GM21723 (cell line): ENCODE data around the gene EMP1.

ENCODE experiments used
- ATAC-seq: cut with Tn5 transposase; IDR thresholded peaks from one replicate; pipeline ENCODE4 v1.9.1; 2021; ENCODE audit warnings: mild to moderate bottlenecking, moderate library complexity; ENCODE audit not compliant: unreplicated experiment

The EMP1 gene

DNA sequence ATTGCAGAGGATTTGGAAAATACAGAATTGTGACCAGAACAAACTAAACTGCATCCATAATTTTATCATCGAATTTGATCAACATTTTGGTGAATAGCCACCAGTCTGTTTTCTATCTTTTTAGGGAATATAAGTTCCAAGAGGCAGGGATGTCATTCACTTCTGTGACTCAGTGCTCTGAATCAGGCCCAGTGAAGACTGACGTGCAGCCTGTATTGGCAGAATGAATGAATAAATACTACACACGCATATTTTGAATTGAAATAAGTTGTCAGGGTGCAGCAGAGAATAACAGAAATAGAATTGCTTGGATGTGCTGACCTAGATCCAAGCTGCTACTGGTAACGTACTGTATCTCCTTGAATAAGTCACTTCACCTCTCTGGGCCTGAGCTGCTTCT, 1.3 kb upstream of the EMP1 start:
- ATAC-seq: no peak

DNA sequence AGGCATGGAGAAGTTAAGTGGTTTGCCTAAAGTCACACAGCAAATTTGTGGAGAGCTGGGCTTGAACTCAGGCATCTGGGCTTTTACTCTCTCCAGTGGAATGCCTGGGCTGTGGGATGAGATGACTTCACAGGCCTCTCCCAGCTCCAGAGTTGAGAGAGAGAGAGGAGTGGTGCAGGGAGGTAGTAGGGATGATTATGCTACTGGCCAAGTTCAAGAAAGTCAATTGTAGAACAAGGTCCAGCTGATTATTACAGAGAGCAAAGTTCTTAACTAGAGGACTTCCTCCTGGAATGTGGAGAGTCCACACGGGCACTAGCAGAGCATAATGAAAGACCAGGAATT, 769 bp upstream of the EMP1 start:
- ATAC-seq: no peak

DNA sequence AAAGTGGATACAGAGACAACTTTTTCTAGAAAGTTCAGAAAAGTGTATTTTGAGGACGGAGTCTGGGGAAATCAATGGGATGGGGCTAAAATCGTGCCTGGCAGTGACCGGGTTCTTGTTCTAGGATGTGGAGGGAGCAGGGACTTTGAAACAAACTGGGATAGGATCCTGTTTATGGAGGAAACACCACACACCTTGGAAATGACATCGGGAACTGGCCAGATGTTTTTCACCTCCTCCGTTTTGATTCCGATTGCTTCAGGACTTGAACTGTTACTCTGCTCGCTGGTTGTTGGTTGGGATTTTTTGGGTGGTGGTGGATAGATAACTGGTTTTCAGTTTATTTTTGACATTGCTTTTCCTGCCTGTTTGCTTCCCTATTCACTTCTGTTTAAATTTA, 506 bp downstream of the EMP1 start:
- no peak for ATAC-seq

DNA sequence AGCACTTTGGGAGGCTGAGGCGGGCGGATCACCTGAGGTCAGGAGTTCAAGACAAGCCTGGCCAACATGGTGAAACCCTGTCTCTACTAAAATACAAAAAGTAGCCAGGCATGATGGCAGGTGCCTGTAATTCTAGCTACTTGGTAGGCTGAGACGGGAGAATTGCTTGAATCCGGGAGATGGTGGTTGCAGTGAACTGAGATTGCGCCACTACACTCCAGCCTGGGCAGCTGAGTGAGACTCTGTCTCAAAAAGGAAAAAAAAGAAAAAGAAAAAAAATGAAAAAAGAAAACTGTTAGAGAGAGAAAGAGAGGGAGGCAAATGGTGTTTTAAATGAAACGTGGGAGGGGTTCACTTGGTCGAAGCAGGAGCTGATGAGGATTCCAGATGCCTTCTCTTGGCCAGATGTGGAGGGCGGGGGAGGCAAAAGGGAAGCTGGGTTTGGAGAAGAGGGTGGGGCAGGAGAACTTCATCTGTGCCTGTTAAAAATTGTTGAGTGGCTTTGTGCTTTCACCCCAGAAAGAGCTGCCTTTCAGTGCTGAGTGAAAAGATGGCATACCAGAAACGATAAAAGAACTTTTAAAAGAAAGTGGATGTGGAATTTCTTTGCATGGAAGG, 1.1 kb downstream of the EMP1 start:
- no peak for ATAC-seq

DNA sequence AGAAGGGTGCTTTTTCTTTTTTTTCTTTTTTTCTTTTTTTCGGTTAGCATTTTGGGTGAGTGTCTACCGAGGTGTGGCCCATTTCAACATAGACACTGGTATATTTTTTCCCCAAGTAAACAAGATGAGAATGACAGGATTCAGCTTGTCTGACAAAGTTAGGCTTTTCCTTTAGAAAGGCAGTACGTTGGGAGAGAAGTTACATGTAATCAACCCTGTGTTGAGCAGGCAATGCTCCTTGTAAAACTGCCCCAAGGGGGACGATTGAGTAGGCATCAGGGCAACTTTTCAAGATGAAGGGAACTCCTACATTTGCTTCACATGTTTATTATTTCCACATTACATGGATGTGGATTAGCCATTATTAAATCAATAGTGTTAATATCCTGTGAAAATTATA, 1.7 kb downstream of the EMP1 start:
- no peak for ATAC-seq

DNA sequence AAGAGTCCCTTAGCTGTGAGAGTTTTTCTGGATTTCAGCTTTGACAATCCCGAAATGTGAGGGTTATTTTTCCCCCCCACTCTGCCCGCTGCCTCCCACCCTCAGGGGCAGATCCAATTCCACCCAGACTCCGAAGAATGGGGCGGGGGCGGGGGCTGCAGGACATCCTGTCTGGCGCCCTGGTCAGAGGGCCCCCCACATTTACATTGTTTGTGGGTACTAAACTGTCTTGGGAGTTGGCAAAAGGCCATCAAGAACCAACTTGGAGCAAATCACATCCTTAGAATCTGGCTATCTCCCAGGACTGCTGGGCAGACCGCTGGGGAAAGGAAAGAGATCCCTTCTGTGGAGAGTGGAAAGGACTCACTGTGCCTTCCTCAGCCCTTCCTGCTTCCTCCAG, 2.4 kb downstream of the EMP1 start:
- ATAC-seq: no peak

DNA sequence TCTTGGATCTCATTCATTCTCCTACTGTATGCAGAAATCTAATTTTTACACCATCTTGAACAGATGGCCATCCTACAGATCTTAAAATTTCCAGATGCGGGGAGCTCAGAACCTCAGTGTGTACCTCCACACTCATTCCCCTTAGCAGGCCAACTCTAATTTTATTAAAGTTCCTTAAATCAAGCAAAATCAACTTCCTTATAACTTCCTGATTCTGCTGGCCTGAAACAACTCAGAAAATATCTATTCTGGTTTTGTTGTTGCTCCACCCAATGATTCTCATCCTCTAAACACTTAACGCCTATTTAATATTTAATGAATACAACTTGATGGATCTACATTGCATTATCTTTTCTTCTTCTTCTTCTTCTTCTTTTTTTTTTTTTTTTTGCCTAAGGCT, 3.1 kb downstream of the EMP1 start:
- ATAC-seq: no peak

DNA sequence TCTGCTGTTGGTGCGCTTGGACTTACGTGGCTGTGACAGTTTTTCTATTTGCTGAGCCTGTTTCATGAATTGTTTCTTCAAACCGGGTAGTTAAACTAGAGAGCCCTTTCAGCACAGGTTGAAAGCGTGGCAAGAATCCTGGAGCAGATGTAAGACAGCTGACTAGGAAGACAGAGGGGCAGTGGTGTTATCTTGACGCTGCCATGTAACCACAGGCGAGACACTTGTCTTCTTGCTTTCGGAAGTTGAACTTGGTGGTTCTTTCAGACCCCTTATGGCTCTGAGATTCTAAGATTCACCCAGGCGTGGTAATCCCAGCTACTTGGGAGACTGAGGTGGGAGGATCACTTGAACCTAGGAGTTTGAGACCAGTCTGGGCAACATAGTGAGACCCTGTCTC, 4.3 kb downstream of the EMP1 start:
- ATAC-seq: no peak

DNA sequence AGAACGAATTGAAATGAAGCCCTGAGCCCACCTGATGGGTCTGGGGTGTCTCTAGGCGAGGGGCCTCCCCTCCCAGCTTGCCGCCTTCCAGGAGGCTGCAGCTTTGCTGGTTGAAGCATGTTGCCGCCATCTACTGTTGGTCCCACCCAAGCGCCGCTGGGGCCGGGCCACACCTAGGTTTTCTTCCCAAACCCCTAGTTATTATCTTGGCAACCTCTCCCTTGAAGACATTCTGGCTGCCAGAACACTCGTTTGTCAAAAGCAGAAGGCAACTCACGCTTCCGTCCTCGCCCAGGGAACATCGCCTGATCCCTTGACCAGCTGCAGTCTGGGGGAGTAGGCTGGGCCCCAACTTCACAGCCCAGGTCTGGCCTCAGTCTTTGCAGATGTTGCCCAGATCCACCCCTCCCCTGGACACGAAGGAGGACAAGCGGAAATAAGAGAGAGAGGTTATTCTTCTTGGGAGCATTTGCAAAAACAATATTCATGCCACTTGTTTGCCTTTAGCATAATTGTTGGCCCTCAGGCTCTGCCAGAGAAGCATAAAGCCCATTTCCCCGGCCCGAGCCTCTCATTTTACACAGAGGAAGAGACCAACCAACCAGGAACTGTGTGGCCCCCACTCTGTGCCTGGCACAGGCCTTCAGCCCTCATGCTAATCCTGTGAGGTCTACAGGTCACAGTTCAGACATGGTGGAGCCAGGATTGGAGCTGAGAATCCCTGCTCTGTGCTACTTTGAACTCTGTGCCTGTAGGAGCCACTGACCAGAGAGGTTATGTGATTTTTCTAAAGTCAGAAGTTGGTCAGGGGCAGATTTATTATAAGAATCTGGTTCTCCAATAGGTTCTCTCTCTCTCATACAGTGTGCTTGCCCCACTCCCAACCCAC, 6.8 kb downstream of the EMP1 start:
- ATAC-seq: no peak

DNA sequence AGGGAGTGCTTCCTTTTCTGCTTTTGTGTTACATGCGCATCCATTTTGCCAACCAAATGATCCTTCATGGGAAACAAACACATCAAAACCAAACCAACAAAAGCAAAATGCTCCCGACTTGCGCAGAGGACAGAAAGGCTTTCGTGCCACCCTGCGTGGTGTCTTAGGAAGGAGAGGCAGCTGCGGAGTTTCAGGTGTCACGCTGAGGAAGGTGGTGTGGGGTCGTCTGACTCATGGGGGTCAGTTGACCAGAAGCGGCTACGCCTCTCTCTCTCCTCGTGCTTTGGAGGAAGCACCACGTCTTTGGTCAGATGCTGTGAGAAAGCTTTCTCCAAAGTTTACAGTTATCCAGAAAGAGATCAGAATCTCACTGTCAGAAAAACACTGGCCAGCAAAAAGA, 7.9 kb downstream of the EMP1 start:
- ATAC-seq: no peak

DNA sequence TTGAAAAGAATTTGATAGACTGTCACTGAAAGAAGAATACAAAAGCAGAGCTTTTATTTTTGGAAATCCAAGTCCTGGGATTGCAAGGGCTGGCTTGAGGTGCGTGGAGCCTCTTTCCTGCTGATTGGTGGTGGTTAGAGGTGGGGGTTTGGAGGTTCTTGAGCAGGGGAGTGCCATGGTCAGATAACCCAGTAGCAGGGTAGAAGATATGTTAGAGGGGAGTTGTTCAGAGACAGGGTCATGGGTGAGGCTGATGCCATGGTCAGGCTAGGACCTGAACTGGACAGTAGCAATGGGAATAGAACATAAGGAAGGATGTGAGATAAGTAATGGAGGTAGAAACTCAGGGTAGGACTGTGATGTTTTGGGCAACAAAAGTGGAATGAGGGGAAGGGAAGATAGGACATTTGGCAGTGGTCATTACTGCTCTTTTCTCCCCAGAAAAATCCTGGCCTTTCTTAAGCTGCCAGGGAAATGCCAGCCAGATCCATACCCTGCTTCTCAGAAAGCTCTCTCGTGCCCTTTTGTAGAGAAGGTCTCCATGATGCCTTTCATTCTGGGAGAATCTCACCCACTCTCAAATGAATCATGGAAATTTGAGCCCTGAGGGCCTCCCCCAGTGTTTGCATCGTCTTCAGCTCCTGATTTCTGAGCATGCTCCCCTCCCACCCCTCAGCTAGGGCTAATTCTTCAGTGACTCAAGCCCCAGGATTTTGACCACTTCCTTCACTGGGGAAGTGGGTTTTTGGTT, 9.5 kb downstream of the EMP1 start:
- no peak for ATAC-seq

DNA sequence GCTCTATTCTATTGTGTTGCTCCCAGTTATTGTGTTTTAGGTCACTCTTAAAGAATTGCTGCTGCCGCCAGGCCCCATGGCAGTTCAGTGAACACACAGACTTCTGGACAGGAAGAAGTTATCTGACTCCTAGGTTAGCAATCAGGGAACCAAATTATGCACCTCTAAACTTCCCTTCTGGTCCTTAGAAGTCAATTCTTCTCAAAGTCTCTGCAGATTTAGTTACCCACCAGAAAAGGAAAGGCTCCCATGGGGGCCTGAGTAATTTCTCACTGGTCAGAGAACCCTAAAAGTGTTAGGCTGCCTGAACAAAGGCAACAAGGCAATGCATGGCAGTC, 10.0 kb downstream of the EMP1 start:
- no peak for ATAC-seq

DNA sequence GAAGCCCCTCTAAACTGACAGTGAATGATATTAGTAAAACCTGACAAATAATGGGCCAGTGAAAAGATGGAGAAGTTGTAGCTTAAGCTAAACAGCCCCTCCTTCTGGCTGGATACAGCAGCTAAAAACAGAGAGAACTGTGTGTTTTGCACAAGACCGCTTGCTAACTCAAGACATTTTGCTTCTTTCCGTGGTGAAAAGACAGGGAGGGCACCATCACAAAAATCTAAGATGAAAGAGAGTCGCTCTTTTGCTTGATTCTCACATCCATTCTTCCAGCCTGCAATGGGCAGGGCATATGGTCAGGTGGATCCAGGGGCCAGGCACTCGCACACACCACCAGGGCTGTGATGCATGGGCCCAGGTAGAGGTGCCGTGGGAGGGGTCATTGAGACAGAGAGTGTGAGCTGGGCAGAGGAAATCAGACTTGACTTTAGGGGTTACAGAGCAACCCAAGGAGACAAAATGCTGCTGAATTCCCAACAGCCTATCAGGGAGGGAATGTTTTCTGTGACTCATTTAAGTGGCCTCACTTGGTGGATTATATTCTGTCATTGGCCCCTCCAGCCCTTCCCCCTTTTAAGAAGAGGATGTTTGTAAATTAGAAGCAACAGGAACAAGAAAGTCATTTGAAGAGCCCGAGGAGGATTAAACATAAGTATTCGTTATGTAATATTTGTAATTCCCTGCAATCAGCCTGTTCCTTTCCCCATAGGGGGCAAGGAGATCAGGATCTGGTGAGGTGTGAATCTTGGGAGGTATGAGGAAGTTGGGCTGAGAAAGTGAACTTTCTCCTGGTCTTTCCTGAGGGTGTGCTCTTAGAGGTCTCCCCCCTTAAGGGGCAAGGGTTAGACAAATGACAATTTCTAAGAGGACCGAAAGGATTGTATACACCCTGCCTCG, 12.3 kb downstream of the EMP1 start:
- ATAC-seq: no peak

DNA sequence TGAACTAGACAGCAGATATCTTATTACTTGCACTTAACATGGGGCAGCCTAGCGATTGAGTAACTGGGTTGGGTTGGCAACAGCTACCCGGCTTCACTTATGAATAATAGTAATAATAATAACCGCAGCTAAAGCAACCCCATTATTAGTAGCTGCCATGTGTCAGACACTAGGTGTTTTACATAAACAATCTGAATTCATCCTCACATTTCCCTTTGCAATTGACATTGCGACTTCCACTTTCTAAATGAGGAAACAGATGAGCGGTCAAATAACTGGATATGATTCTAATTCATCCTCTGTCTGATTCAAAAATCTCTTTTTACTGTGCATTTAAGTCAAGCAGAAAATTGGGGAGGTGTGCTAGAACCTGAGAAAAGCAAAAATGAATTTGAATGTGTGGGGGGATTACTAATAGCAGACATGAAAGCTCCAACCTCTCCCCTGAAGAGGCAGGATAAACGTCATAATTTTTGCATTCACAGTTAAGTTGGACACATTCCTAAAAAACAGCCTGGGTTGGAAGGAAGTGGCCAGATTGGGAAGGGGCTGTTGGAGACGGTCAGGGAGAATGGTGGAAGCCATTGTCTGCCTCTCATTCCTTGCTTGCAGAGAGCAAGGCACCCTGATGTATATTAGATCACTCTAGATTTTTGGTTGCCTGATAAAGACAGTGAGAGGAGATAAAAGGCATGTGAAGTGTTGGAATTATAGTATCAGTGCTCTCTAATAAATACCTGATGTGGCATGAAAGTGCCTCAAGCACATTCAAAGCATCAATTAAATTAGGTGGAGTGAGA, 13.1 kb downstream of the EMP1 start:
- no peak for ATAC-seq

DNA sequence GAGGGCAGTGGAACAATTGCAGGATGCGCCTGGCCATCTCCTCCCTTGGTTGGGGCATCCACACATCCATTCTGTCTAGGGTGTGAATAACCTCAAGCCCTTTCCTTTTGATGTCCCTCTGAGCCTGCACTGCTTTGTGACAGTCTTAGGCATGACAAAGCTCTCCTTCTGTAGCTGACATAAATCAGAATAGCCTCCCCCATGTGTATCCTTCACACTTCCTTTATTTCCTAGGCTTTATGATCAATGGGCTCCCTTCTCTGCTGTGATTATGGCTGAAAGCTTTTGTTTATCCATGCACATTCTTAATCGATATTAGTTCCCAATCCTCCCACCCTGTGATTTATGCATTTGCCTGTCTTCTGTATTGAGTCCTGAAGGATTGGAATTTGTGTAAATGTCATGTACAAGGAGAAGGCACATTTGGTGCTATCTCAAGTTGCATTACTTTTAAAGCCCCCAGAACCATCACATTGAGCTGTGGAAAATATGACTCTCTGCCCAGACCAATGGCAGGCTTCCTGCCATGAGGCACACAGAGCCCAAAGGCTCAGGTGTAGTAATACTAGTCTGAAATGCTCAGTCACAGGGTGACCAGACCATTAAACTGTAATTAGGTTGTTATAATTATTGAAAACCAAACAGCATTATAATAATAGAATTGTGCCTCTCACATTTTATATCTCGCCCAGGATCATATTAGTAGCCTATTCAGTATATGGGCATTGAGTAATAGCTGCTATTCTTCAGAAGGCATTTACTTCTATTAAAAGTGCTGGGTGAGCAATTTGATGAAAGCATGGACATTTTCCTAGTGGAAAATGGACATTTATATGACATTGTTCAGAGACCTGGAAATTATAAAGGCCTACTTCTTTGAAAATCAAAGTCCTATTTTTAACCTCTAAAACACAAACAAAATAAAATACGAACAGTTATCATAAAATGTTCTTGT, 14.0 kb downstream of the EMP1 start:
- ATAC-seq: no peak

DNA sequence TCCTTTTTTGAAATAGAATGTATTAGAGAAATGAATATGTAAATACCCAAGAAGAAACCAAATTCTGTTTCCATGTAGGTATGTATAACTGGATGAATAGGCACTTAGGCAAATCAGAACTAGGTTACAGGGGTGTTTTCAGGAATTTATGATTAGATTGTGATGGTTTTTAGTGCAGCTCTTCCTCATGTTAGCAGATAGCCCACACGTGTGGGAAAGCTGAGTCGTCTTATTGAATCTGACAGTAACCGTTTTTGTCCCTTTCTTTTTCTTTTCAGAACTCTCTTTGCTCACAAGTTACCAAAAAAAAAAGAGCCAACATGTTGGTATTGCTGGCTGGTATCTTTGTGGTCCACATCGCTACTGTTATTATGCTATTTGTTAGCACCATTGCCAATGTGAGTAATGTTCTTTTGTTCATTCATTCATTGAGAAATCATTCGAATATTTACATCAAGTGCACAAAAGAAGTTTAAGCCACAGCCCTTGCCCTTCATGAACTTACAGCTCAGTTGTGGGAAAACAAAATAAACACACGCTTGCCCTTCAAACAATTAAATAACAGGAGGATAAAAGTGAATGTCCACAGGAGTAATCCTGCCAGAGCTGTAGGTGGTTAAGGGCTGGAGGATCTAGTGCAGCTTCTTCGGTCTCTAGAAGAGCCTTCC, 14.8 kb downstream of the EMP1 start:
- no peak for ATAC-seq

DNA sequence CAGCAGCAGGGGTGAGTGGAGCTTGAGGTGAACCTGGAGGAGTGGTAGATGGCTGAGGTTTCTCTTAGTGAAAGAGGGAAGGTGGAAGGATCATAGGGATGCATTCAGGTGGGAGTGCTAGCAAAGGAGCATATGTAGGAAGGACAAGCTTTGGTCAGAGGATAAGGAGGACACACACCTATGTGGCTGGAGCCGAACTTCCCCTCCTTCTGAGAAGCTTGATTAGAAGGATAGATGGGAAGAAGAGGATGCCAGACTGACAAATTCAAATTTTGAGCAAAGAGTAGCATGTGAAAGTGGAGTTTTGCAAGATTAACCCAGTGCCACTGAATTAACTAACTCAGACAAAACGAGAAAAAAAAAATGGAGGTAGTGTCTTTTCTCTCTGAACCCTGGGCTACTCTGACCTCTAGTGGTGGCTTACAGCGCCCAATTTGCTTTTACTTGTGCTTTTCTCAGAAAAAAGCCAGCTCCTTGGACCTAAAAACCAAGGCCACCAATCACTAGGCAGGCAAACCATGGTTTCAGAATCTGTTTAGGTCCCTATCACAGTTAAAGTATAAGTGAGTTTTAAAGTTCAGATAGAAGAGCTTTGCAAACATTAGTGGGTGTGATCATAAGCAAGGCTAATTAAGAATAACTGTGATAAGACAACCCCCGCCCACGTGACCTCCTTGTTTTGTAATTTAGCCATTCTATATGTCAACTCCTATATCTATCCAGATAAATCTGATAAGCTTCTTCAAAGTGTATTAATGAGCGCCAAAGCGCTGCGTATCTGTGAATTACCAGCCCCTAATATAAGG, 15.5 kb downstream of the EMP1 start:
- ATAC-seq: no peak

DNA sequence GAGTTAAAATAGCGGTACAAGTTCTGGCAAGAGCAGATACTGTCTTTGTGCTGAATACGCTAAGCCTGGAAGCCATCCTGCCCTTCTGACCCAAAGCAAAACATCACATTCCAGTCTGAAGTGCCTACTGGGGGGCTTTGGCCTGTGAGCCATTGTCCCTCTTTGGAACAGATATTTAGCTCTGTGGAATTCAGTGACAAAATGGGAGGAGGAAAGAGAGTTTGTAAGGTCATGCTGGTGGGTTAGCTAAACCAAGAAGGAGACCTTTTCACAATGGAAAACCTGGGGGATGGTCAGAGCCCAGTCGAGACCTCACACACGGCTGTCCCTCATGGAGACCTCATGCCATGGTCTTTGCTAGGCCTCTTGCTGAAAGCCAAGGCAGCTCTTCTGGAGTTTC, 18.5 kb downstream of the EMP1 start:
- ATAC-seq: no peak
